NCI-H187 (cell line): ENCODE measurements around the gene DMRTC2.
"Not testable (repeated sequence)": the region's sequence is repeated elsewhere in the genome, so short reads cannot be mapped to it uniquely, and the experiment has no call there.

ENCODE experiments used
- DNase-seq, 2 experiments: peaks; one replicate each; lab custom pipeline; 2025; lab: John Stamatoyannopoulos, UW

Gene DMRTC2

GRCh38 chr19:41871573-41872383 is 26.9 kb downstream of the DMRTC2 start:
- DNase-seq: no peak

GRCh38 chr19:41872384-41872774 is 27.5 kb downstream of the DMRTC2 start:
- DNase-seq: no peak

GRCh38 chr19:41872775-41873647 is 28.2 kb downstream of the DMRTC2 start:
- DNase-seq: peak; percentile 33 to 61

GRCh38 chr19:41875973-41876372 is 31.1 kb downstream of the DMRTC2 start:
- DNase-seq: not testable (repeated sequence)

GRCh38 chr19:41876847-41877832 is 32.3 kb downstream of the DMRTC2 start, which contains the start of gene CD79A:
Gene CD79A, plus strand, starts transcription at chr19:41877279. Its CDS starts 26 bp downstream, at chr19:41877305.
- DNase-seq: no peak

GRCh38 chr19:41877916-41878905 is 33.4 kb downstream of the DMRTC2 start:
- no peak for DNase-seq

- no peak for DNase-seq
Measured at GRCh38 chr19:41879080-41879479, 34.2 kb downstream of the DMRTC2 start.

GRCh38 chr19:41879670-41880328 is 35.0 kb downstream of the DMRTC2 start:
- no peak for DNase-seq

GRCh38 chr19:41880329-41880708 is 35.5 kb downstream of the DMRTC2 start:
- DNase-seq: no peak

- DNase-seq: no peak
Measured at GRCh38 chr19:41882568-41883462, 38.0 kb downstream of the DMRTC2 start, which contains the start of gene ARHGEF1. Gene ARHGEF1, plus strand, starts transcription at chr19:41883184. Its CDS starts 4,899 bp downstream, at chr19:41888083.

- DNase-seq: no peak
Measured at GRCh38 chr19:41883463-41883820, 38.6 kb downstream of the DMRTC2 start.

- peak; percentile 86 to 99 for DNase-seq
Measured at GRCh38 chr19:41883821-41884733, 39.2 kb downstream of the DMRTC2 start.

- DNase-seq: no peak
Measured at GRCh38 chr19:41886761-41887710, 42.2 kb downstream of the DMRTC2 start.

- peak; percentile 48 to 81 for DNase-seq
Measured at GRCh38 chr19:41887711-41888382, 43.0 kb downstream of the DMRTC2 start.

GRCh38 chr19:41888926-41889325 is 44.1 kb downstream of the DMRTC2 start:
- DNase-seq: no peak

GRCh38 chr19:41889896-41890295 is 45.1 kb downstream of the DMRTC2 start:
- DNase-seq: no peak
